Heart left ventricle (tissue), 13 donors: Measurements from ENCODE around the gene INO80C.

Experiments used
- POLR2A ChIP-seq, 2 donors: fragments of 450-650 bp; IDR thresholded peaks; one replicate each; pipeline ENCODE4 v1.6.1; 2017; ENCODE audit warnings: antibody characterized with exemption in 2 of 2, mild to moderate bottlenecking in 2 of 2, moderate library complexity in 2 of 2
- TF ChIP-seq, protein P1 (sequence below), 12 donors: fragments of 200-600 bp; sonication (generic) in 4 of 12; IDR thresholded peaks; one replicate each; pipeline versions ENCODE4 v1.5.0 to v1.8.0; 2018 to 2022; ENCODE audit warnings: antibody characterized with exemption in 12 of 12, mild to moderate bottlenecking in 5 of 12
- donor health status: ischemic (EF 13 %, LVEDD 7.1; RV severe dilation, severe dysfunction).
- donor health status: DM: no; HTN: yes; CAD: no.
- donor health status: DM: no; HTN: no; CAD: no.
- donor health status: ischemic (EF 25% LVEDD 6.9; RV normal size, moderate dysfunction).
- donor health status: ischemic (EF 25% LVEDD 5.7; RV mildly dilated, moderate dysfunction).
- donor health status: ischemic (EF 35%, LVEDD 5.7; RV mildly dilated, moderate dysfunction).
- donor health status: nonischemic (EF 11% LVEDD 7.7; RV severe dilation, severe dysfunction).
- donor health status: DM: yes; HTN: yes; CAD: no.
- donor health status: PGD.
- donor health status: ischemic (EF 29% LVEDD 5.4; RV normal size, mild dysfunction).
- donor health status: nonischemic (EF 23%, LVEDD 6.1; RV moderate dilation, normal function).

DNA sequence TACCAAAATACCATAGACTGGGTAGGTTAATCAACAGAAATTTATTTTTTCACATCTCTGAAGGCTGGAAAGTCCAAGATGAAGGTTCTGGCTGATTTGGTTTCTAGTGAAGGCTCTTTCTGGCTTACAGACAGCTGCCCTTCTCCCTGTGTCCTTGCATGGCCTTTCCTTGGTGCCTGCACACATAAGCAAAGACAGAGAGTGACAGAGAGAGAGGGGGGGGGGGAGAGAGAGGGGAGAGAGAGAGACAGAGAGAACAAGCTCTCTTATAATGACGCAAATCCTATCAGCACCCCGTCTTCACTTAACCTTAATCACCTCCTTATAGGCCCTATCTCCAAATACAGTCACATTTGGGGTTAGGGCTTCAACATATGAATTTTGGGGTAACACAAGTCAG, 53.9 kb downstream of the INO80C start:
- TF ChIP-seq, protein P1, sequence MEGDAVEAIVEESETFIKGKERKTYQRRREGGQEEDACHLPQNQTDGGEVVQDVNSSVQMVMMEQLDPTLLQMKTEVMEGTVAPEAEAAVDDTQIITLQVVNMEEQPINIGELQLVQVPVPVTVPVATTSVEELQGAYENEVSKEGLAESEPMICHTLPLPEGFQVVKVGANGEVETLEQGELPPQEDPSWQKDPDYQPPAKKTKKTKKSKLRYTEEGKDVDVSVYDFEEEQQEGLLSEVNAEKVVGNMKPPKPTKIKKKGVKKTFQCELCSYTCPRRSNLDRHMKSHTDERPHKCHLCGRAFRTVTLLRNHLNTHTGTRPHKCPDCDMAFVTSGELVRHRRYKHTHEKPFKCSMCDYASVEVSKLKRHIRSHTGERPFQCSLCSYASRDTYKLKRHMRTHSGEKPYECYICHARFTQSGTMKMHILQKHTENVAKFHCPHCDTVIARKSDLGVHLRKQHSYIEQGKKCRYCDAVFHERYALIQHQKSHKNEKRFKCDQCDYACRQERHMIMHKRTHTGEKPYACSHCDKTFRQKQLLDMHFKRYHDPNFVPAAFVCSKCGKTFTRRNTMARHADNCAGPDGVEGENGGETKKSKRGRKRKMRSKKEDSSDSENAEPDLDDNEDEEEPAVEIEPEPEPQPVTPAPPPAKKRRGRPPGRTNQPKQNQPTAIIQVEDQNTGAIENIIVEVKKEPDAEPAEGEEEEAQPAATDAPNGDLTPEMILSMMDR (IDR thresholded peaks at IDR 0.05) = no peak
- TF ChIP-seq POLR2A (IDR thresholded peaks at IDR 0.05) = no peak
